SJSA1 (cell line): ENCODE data around the gene KRTAP10-7. TPM values are rescaled to one million over a fixed set of nuclear protein-coding genes. Genes with fewer than 3 reads are reported as not detected.
"Not testable (repeated sequence)": the region's sequence is repeated elsewhere in the genome, so short reads cannot be mapped to it uniquely, and the experiment has no call there.

Experiments
- DNase-seq, 2 experiments: peaks; one replicate each; pipeline ENCODE4 v3.0.0-alpha.2; 2015 to 2020; ENCODE audit warnings: low spot score in 2 of 2, low read depth in 1 of 2
- H3K27ac ChIP-seq: fragments of 250-450 bp; sonication (Bioruptor Pico); 2 replicates; pipeline ENCODE4 v1.5.1; 2020; ENCODE audit warnings: mild to moderate bottlenecking, moderate library complexity
- H3K27me3 ChIP-seq: fragments of 250-450 bp; sonication (Bioruptor Pico); replicated peaks from 2 replicates; pipeline ENCODE4 v1.5.1; 2020; ENCODE audit warnings: mild to moderate bottlenecking, moderate library complexity
- H3K36me3 ChIP-seq: fragments of 250-450 bp; sonication (Bioruptor Pico); 2 replicates; pipeline ENCODE4 v1.5.1; 2020; ENCODE audit warnings: mild to moderate bottlenecking
- H3K4me1 ChIP-seq: fragments of 250-450 bp; sonication (Bioruptor Pico); replicated peaks from 2 replicates; pipeline ENCODE4 v1.6.1; 2021; ENCODE audit warnings: mild to moderate bottlenecking
- H3K4me3 ChIP-seq: fragments of 250-450 bp; sonication (Bioruptor Pico); 2 replicates; pipeline ENCODE4 v1.5.1; 2020; ENCODE audit warnings: mild to moderate bottlenecking
- H3K9me3 ChIP-seq: fragments of 250-450 bp; sonication (Bioruptor Pico); replicated peaks from 2 replicates; pipeline ENCODE4 v1.5.1; 2020; ENCODE audit warnings: mild to moderate bottlenecking
- total RNA-seq: library from RNA; depleted of rRNA; stranded (reverse); fragments of >200 nt; shearing (Covaris generic); gene quantifications from 2 replicates; pipeline ENCODE4 v1.2.3, GENCODE V29; 2014

Gene KRTAP10-7
- total RNA-seq, 1 experiment from 2014 or later = not detected

- Histone ChIP-seq H3K4me3 (no peak overlapping the region), H3K36me3 (no peaks in the 10 kb centered on the region), H3K4me1 (no peaks in the 10 kb centered on the region), H3K27me3 (peaks cover 9% of the 10 kb centered on the region; the same call in 1 of the 2 replicates), H3K27ac (no peak overlapping the region), H3K9me3 (no peaks in the 10 kb centered on the region)
- no peak for DNase-seq
Measured at GRCh38 chr21:44566403-44566802, 34.0 kb upstream of the KRTAP10-7 start.

- Histone ChIP-seq H3K4me1 (no peaks in the 10 kb centered on the region), H3K27ac (no peak overlapping the region)
- no peak for DNase-seq
Measured at GRCh38 chr21:44567481-44568171, 32.8 kb upstream of the KRTAP10-7 start.

GRCh38 chr21:44568261-44568660, 32.1 kb upstream of the KRTAP10-7 start:
- Histone ChIP-seq H3K4me1 (no peaks in the 10 kb centered on the region), H3K36me3 (no peaks in the 10 kb centered on the region), H3K4me3 (no peak overlapping the region), H3K9me3 (no peaks in the 10 kb centered on the region), H3K27me3 (peaks cover 9% of the 10 kb centered on the region; the same call in 1 of the 2 replicates), H3K27ac (no peak overlapping the region)
- no peak for DNase-seq

More at GRCh38 chr21:44567481-44568171, 32.8 kb upstream of the KRTAP10-7 start:
- Histone ChIP-seq H3K9me3 (no peaks in the 10 kb centered on the region), H3K27me3 (peaks cover 9% of the 10 kb centered on the region; the same call in 1 of the 2 replicates), H3K36me3 (no peaks in the 10 kb centered on the region), H3K4me3 (no peak overlapping the region)

GRCh38 chr21:44568667-44569556, 31.5 kb upstream of the KRTAP10-7 start:
- Histone ChIP-seq H3K4me1 (no peaks in the 10 kb centered on the region), H3K4me3 (no peak overlapping the region), H3K36me3 (no peaks in the 10 kb centered on the region), H3K27me3 (peaks cover 9% of the 10 kb centered on the region; the same call in 1 of the 2 replicates), H3K9me3 (no peaks in the 10 kb centered on the region), H3K27ac (no peak overlapping the region)
- no peak for DNase-seq

GRCh38 chr21:44569861-44570517, 30.4 kb upstream of the KRTAP10-7 start:
- H3K27ac ChIP-seq = no peak overlapping the region
- DNase-seq = no peak
- H3K27me3 ChIP-seq = 0 out of 2 replicates have a peak, but pooled peaks cover 5% of the 10 kb centered on the region
- no peaks in the 10 kb centered on the region for H3K36me3 ChIP-seq
- H3K4me3 ChIP-seq = no peak overlapping the region
- H3K4me1 ChIP-seq = no peaks in the 10 kb centered on the region
- no peaks in the 10 kb centered on the region for H3K9me3 ChIP-seq

- H3K4me1 ChIP-seq = no peaks in the 10 kb centered on the region
- 0 out of 2 replicates have a peak, but pooled peaks cover 5% of the 10 kb centered on the region for H3K27me3 ChIP-seq
- no peak overlapping the region for H3K4me3 ChIP-seq
- no peak overlapping the region for H3K27ac ChIP-seq
- DNase-seq = no peak
- no peaks in the 10 kb centered on the region for H3K36me3 ChIP-seq
- H3K9me3 ChIP-seq = no peaks in the 10 kb centered on the region
Measured at GRCh38 chr21:44571296-44571695, 29.1 kb upstream of the KRTAP10-7 start.

- H3K27ac ChIP-seq = no peak overlapping the region
- 0 out of 2 replicates have a peak, but pooled peaks cover 2% of the 10 kb centered on the region for H3K27me3 ChIP-seq
- no peaks in the 10 kb centered on the region for H3K9me3 ChIP-seq
- H3K36me3 ChIP-seq = no peaks in the 10 kb centered on the region
- no peaks in the 10 kb centered on the region for H3K4me1 ChIP-seq
- DNase-seq = no peak
- H3K4me3 ChIP-seq = no peak overlapping the region
Measured at GRCh38 chr21:44571844-44572782, 28.3 kb upstream of the KRTAP10-7 start.

- no peak overlapping the region for H3K4me3 ChIP-seq
- no peaks in the 10 kb centered on the region for H3K36me3 ChIP-seq
- peak in 1 of 2 experiments; percentile 17 for DNase-seq
- H3K4me1 ChIP-seq = no peaks in the 10 kb centered on the region
- no peak overlapping the region for H3K27ac ChIP-seq
- no peaks in the 10 kb centered on the region for H3K9me3 ChIP-seq
- H3K27me3 ChIP-seq = 0 out of 2 replicates have a peak, but pooled peaks cover 2% of the 10 kb centered on the region
Measured at GRCh38 chr21:44572959-44573583, 27.3 kb upstream of the KRTAP10-7 start.

GRCh38 chr21:44573630-44574456, 26.6 kb upstream of the KRTAP10-7 start, which contains the start of gene KRTAP10-4:
KRTAP10-4 (plus strand) TSS chr21:44573729; CDS start chr21:44573759, 30 bp downstream.
- H3K36me3 ChIP-seq, H3K4me1 ChIP-seq, H3K27me3 ChIP-seq, H3K4me3 ChIP-seq, DNase-seq, H3K27ac ChIP-seq, H3K9me3 ChIP-seq: not testable (repeated sequence)

GRCh38 chr21:44574457-44575306, 25.7 kb upstream of the KRTAP10-7 start:
- no peak for DNase-seq
- no peaks in the 10 kb centered on the region for H3K9me3 ChIP-seq
- H3K4me1 ChIP-seq = no peaks in the 10 kb centered on the region
- no peak overlapping the region for H3K4me3 ChIP-seq
- no peak overlapping the region for H3K27ac ChIP-seq
- H3K27me3 ChIP-seq = 0 out of 2 replicates have a peak, but pooled peaks cover 2% of the 10 kb centered on the region
- no peaks in the 10 kb centered on the region for H3K36me3 ChIP-seq
